ENCODE measurements around the gene GMIP. TPM values are rescaled to one million over a fixed set of nuclear protein-coding genes. Genes with fewer than 3 reads are reported as not detected.

Gene GMIP
- total and polyA plus RNA-seq, 2 experiments from 2014 or later: 5.1 to 22.1 TPM

GRCh38 chr19:19645233-19645870 lies 1.9 kb upstream of the GMIP start (continued):
- no peak for TF ChIP-seq NANOG (IDR thresholded peaks at IDR 0.05; ENCODE audit: borderline replicate concordance)
- TF ChIP-seq ZNF331 (CRISPR knock-in tag; IDR thresholded peaks at IDR 0.05; ENCODE audit: low read depth): no peak
- TF ChIP-seq, protein P1, sequence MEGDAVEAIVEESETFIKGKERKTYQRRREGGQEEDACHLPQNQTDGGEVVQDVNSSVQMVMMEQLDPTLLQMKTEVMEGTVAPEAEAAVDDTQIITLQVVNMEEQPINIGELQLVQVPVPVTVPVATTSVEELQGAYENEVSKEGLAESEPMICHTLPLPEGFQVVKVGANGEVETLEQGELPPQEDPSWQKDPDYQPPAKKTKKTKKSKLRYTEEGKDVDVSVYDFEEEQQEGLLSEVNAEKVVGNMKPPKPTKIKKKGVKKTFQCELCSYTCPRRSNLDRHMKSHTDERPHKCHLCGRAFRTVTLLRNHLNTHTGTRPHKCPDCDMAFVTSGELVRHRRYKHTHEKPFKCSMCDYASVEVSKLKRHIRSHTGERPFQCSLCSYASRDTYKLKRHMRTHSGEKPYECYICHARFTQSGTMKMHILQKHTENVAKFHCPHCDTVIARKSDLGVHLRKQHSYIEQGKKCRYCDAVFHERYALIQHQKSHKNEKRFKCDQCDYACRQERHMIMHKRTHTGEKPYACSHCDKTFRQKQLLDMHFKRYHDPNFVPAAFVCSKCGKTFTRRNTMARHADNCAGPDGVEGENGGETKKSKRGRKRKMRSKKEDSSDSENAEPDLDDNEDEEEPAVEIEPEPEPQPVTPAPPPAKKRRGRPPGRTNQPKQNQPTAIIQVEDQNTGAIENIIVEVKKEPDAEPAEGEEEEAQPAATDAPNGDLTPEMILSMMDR (conservative IDR thresholded peaks at IDR 0.05; ENCODE audit: low read depth in 2 of 2): no peak
- TF ChIP-seq, protein P2, sequence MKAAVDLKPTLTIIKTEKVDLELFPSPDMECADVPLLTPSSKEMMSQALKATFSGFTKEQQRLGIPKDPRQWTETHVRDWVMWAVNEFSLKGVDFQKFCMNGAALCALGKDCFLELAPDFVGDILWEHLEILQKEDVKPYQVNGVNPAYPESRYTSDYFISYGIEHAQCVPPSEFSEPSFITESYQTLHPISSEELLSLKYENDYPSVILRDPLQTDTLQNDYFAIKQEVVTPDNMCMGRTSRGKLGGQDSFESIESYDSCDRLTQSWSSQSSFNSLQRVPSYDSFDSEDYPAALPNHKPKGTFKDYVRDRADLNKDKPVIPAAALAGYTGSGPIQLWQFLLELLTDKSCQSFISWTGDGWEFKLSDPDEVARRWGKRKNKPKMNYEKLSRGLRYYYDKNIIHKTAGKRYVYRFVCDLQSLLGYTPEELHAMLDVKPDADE (IDR thresholded peaks at IDR 0.05): no peak
- no peak for TF ChIP-seq ZNF114 (CRISPR knock-in tag; IDR thresholded peaks at IDR 0.05)
- TF ChIP-seq REST (IDR thresholded peaks at IDR 0.05; ENCODE audit: unreplicated experiment): no peak
- TF ChIP-seq JUNB (IDR thresholded peaks at IDR 0.05; ENCODE audit: unreplicated experiment): no peak

DNA sequence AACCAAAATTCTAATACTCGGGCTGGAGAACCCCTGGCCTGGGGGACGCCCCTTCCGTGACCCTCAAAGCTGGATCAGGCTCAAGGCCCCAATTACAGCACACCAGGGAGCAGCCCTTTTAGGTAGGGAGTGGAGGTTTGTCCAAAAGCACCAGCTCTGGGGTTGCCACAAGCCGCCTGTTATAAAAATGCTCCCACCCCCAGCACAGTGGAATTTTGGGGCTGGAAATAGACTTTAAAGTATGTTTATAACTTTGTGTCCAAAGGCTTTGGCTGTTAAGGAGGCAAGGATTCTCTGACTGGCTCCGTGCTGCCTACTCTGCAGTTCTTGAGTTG lies 564 bp upstream of the GMIP start:
- H3K4me3 Mint-ChIP-seq: peak overlapping the region; percentile 88
- Histone ChIP-seq H2AFZ (no peak overlapping the region), H3K4me3 (peak overlapping the region; percentile 96; the same call in 1 of the 2 replicates), H3K9me2 (ENCODE audit: insufficient read depth) (no peaks in the 10 kb centered on the region), H3K4me2 (peak overlapping the region; percentile 98), H3K36me3 (ENCODE audit: insufficient read depth) (peaks cover 10% of the 10 kb centered on the region; the same call in 1 of the 2 replicates), H3K27me3 (ENCODE audit: insufficient read depth) (no peaks in the 10 kb centered on the region), H4K20me1 (replicated peaks; ENCODE audit: insufficient read depth) (no peaks in the 10 kb centered on the region; the same call in 1 of the 2 replicates), H3K27ac (ENCODE audit: low read depth) (peak overlapping the region; percentile 81; the same call in 1 of the 2 replicates), H3K79me2 (replicated peaks; ENCODE audit: insufficient read depth) (no peaks in the 10 kb centered on the region), H3F3A (replicated peaks; ENCODE audit: low read depth) (peaks cover 14% of the 10 kb centered on the region), H3K4me1 (ENCODE audit: insufficient read depth) (peaks cover 4% of the 10 kb centered on the region)
- no peaks in the 10 kb centered on the region; the same call in 2 of the 3 replicates for H3K9me3 Mint-ChIP-seq
- peak overlapping the region; percentile 94 for H3K27ac Mint-ChIP-seq
- H3K4me1 Mint-ChIP-seq: peaks cover 9% of the 10 kb centered on the region; the same call in 2 of the 3 replicates
- no peak for ATAC-seq
- peaks cover 16% of the 10 kb centered on the region for H3K27me3 Mint-ChIP-seq (ENCODE audit: insufficient read depth, low read depth, poor library complexity)
- DNase-seq (ENCODE audit: low spot score): no peak
- peaks cover 36% of the 10 kb centered on the region for H3K36me3 Mint-ChIP-seq (ENCODE audit: low read depth)
- no peak for TF ChIP-seq EZH2phosphoT487 (IDR thresholded peaks at IDR 0.05; ENCODE audit: unreplicated experiment)
- TF ChIP-seq, protein P3, sequence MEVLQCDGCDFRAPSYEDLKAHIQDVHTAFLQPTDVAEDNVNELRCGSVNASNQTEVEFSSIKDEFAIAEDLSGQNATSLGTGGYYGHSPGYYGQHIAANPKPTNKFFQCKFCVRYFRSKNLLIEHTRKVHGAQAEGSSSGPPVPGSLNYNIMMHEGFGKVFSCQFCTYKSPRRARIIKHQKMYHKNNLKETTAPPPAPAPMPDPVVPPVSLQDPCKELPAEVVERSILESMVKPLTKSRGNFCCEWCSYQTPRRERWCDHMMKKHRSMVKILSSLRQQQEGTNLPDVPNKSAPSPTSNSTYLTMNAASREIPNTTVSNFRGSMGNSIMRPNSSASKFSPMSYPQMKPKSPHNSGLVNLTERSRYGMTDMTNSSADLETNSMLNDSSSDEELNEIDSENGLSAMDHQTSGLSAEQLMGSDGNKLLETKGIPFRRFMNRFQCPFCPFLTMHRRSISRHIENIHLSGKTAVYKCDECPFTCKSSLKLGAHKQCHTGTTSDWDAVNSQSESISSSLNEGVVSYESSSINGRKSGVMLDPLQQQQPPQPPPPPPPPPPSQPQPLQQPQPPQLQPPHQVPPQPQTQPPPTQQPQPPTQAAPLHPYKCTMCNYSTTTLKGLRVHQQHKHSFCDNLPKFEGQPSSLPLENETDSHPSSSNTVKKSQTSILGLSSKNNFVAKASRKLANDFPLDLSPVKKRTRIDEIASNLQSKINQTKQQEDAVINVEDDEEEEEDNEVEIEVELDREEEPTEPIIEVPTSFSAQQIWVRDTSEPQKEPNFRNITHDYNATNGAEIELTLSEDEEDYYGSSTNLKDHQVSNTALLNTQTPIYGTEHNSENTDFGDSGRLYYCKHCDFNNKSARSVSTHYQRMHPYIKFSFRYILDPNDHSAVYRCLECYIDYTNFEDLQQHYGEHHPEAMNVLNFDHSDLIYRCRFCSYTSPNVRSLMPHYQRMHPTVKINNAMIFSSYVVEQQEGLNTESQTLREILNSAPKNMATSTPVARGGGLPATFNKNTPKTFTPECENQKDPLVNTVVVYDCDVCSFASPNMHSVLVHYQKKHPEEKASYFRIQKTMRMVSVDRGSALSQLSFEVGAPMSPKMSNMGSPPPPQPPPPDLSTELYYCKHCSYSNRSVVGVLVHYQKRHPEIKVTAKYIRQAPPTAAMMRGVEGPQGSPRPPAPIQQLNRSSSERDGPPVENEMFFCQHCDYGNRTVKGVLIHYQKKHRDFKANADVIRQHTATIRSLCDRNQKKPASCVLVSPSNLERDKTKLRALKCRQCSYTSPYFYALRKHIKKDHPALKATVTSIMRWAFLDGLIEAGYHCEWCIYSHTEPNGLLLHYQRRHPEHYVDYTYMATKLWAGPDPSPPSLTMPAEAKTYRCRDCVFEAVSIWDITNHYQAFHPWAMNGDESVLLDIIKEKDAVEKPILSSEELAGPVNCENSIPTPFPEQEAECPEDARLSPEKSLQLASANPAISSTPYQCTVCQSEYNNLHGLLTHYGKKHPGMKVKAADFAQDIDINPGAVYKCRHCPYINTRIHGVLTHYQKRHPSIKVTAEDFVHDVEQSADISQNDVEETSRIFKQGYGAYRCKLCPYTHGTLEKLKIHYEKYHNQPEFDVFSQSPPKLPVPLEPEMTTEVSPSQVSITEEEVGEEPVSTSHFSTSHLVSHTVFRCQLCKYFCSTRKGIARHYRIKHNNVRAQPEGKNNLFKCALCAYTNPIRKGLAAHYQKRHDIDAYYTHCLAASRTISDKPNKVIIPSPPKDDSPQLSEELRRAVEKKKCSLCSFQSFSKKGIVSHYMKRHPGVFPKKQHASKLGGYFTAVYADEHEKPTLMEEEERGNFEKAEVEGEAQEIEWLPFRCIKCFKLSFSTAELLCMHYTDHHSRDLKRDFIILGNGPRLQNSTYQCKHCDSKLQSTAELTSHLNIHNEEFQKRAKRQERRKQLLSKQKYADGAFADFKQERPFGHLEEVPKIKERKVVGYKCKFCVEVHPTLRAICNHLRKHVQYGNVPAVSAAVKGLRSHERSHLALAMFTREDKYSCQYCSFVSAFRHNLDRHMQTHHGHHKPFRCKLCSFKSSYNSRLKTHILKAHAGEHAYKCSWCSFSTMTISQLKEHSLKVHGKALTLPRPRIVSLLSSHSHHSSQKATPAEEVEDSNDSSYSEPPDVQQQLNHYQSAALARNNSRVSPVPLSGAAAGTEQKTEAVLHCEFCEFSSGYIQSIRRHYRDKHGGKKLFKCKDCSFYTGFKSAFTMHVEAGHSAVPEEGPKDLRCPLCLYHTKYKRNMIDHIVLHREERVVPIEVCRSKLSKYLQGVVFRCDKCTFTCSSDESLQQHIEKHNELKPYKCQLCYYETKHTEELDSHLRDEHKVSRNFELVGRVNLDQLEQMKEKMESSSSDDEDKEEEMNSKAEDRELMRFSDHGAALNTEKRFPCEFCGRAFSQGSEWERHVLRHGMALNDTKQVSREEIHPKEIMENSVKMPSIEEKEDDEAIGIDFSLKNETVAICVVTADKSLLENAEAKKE (CRISPR knock-in tag; IDR thresholded peaks at IDR 0.05): no peak

Measured in GM23338 (cell line).